NCI-H748 (cell line): ENCODE results near the gene CNTNAP2.

Source experiments
- DNase-seq: peaks from one replicate; lab custom pipeline; 2025; ENCODE audit not compliant: unreplicated experiment; lab: John Stamatoyannopoulos, UW

CNTNAP2 gene

GRCh38 chr7:146285418-146285817 lies 168.8 kb downstream of the CNTNAP2 start:
- DNase-seq, result no peak

GRCh38 chr7:146290746-146291145 lies 174.1 kb downstream of the CNTNAP2 start:
- no peak for DNase-seq

DNA sequence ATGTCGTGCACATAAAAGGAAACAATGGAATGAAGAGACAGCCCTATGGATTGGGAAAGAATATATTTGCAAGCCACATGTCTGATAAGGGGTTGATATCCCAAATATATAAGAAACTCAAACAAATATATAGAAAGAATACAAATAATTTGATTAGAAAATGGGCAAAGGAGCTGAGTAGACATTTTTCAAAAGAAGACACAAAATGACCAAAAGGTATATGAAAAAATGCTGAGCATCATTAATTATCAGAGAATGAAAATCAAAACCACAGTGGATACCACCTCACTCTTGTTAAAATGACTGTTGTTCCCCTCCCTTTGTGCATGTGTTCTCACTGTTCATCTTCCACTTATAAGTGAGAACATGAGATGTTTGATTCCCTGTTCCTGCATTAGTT lies 175.3 kb downstream of the CNTNAP2 start:
- DNase-seq, result no peak

DNA sequence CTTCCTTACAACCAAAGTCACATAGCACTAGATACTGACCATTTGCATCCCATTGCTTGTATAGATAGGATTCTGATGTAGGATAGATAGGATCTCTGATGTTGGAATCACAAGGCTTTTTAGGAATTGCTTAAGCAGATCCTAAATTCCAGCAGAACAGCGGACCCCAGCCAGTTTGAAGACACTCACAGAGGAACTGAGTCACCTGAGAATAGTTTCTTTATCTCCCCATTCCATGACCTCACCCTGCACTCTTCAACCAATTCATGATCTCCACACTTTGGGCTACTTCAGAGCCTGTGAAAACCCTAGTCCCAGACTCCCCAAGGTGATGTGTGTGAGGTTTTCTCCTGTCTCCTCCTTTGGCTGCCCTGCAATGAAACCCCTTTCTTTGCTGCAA lies 179.4 kb downstream of the CNTNAP2 start:
- DNase-seq, result no peak

DNA sequence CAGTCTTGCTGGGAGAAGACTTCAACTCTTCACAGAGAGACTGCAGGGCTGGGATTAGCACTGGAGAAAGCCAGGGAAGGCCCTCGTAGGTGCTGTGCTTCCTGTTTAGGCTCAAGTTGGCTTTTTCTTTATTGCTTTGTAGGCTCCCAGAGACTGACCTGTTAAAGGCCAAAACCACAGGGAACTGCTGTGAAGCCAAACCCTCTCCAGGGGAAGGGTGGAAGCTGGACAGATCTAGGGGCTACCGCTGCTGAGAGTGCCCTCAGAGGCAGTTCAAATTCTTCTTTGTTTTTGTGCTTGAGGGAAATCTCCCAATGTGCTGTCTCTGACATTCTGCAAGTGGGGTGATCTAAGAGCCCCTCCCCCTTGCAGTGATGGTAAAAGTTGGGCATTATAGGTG lies 198.4 kb downstream of the CNTNAP2 start:
- no peak for DNase-seq

DNA sequence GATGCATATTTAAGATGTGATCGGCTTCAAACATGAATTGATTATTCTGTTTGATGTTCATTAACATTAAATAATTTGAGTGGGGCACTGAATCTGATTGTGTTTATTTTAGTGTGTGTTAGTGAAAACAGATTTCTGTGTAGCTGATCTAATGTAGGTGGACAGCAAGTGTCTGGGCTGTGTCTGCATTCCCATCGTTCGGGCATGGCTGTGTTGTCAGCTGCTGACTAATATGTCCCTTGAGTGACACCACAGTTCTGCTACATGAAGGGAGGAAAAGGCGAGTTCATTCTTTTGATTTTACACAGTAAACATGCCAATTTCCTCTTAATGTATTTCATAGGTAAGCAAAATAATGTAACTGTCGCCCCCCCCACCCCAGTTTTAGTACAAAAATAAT lies 203.0 kb downstream of the CNTNAP2 start:
- no peak for DNase-seq

- peak; percentile 27 for DNase-seq
Observed at GRCh38 chr7:146321301-146321700, 204.7 kb downstream of the CNTNAP2 start.

DNA sequence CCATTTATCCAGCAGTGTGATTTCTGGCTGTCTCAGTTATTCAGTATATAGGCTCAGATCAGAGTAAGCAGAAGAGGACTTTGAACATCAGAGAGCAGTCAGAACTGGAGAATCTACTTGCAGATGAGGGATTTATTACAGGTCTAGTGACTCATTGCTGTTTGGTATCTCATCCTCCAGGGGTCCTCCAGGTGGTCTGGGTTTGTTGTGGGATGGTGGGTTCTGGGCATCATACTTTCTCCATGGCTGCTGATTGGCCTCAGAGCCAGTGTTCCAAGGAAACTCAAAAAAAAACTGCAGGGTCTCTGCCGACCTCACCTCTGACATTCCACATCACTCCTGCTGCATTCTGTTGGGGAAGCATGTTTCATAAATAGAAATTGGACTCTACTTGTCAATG lies 214.8 kb downstream of the CNTNAP2 start:
- DNase-seq, result no peak

DNA sequence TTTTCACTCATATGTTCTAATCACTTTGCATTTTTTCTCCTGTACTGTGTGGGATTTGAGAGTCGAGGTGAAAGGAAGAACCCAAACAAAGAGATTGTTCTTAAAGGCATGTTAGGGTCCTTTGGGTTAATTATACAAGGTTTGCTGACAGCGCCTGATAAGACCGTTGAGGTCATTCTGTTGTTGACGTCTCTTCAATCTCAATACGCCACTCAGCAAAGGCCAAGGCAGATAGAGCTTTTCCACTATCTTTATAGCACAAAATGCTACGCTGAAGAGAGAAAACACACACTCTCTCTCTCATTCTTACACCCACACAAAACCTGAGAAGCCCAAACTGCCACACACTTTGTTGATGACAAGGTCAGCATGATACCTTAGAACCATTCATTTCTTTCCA lies 228.7 kb downstream of the CNTNAP2 start:
- DNase-seq, result no peak

GRCh38 chr7:146346096-146346495 lies 229.5 kb downstream of the CNTNAP2 start:
- peak; percentile 16 for DNase-seq

DNA sequence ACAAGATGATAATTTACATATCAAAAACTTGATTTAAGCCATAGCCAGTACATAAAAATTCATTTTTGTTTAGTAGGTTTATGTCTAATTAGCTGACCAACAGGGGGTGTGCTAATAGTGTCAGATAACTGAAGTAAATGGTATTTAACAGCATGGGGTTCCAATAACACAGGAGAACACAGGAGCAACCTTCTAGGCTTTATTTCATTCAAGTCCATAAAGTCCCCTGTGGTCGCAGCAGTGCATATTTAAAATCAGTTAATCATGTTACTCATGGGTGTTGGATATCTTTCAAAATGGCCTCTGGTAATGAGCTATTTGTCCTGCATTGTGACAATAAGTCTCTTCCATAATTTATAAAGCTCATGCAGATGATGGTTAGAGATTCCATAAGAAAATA lies 238.6 kb downstream of the CNTNAP2 start:
- no peak for DNase-seq

GRCh38 chr7:146359176-146359575 lies 242.6 kb downstream of the CNTNAP2 start:
- DNase-seq, result no peak

- no peak for DNase-seq
Observed at GRCh38 chr7:146366938-146367337, 250.3 kb downstream of the CNTNAP2 start.

- no peak for DNase-seq
Observed at GRCh38 chr7:146370171-146370570, 253.6 kb downstream of the CNTNAP2 start.

DNA sequence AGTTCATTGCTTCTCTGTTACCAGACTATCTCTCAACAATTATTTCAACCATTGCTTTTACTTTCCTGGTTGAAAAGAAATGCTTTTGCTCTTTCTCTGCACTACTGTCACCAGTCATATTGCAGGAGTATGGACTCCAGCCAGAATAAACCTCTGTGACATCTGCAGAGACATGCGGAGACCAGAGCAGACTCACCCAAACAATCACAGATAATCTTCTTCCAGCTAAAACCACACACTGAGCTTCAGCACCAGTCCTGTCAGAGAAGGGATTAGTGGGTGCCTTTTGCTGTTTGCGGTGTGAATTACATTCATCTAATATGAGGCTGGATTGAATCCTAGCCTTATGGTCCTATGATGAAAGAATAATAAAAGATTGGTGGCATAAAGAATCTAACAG lies 258.6 kb downstream of the CNTNAP2 start:
- no peak for DNase-seq

GRCh38 chr7:146378196-146378595 lies 261.6 kb downstream of the CNTNAP2 start:
- no peak for DNase-seq

DNA sequence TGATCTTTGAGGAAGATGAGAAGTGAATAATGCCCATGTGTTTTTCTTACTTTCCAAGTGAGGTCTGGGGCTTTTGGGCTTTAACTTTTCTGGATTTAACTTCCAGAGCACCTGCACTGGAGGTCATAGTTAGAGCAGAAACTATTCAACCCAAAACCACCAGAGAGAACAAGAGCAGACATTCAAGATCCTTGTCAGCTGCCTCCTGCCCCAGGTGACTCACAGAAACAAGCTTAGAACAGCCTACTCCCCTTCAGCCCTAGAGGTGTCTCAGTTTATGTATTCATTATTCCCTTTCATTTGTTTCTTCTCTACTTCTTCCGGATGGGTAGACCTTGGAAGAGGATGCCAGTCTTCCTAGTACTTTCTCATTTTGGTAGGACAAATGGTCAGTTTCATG lies 270.5 kb downstream of the CNTNAP2 start:
- DNase-seq, result no peak

DNA sequence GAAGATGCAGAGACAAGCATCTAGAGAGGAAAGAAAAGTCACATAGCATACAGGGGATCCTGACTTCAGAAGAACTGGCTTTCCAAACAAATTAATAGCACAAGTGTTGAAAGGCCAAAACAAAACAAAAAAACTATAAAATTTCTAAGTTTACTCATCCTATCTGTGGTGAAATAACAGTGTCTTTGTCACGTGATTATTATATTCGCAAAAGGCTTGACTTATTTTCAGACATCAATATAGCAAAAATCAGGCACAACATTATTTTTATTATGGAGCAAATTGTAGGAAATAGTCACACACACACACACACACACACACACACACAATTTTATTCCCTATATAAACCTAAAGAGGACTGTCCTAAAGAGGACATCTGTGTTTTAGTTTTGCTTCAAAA lies 272.3 kb downstream of the CNTNAP2 start:
- no peak for DNase-seq

GRCh38 chr7:146393346-146393745 lies 276.7 kb downstream of the CNTNAP2 start:
- DNase-seq, result no peak

GRCh38 chr7:146397141-146397540 lies 280.5 kb downstream of the CNTNAP2 start:
- DNase-seq, result no peak

DNA sequence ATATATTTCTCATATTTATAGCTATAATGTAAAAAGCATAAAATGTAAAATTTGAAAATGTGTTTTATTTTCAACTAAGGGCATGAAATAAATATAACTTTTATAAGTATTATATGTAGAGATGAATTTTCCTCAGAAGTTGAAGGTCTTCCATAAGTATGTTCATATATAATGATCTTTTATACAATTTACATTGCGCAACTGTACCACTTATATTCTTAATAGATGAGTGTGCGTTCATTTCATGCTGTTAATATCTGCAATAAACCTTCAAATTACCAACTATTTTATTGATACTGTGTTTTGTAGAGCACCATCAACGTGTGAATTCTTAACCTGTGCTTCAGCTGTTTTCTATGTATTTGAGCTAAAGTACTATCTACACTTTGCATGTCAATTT lies 285.3 kb downstream of the CNTNAP2 start:
- no peak for DNase-seq

GRCh38 chr7:146405737-146406136 lies 289.1 kb downstream of the CNTNAP2 start:
- no peak for DNase-seq

GRCh38 chr7:146411975-146412374 lies 295.4 kb downstream of the CNTNAP2 start:
- DNase-seq, result no peak

DNA sequence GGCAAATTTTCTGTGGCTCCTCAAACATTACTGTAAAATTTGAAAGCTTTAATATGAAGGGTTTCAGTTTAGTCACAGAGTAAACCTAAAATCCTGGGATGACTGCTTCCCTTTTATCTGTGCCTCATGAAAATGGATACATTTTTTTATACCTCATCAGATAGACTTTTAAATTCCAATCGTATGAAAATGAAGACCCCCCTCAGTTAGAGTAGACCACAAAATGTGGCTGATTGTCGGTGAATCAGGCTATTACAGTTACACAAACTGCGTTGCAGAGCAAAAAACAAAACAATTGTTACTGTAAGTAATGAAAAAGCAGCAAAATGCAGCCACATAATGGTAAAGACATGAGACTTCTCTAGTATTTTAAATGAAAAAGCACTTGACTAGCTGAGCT lies 296.2 kb downstream of the CNTNAP2 start:
- no peak for DNase-seq
